ENCODE results near the gene MPV17L2.

DNA sequence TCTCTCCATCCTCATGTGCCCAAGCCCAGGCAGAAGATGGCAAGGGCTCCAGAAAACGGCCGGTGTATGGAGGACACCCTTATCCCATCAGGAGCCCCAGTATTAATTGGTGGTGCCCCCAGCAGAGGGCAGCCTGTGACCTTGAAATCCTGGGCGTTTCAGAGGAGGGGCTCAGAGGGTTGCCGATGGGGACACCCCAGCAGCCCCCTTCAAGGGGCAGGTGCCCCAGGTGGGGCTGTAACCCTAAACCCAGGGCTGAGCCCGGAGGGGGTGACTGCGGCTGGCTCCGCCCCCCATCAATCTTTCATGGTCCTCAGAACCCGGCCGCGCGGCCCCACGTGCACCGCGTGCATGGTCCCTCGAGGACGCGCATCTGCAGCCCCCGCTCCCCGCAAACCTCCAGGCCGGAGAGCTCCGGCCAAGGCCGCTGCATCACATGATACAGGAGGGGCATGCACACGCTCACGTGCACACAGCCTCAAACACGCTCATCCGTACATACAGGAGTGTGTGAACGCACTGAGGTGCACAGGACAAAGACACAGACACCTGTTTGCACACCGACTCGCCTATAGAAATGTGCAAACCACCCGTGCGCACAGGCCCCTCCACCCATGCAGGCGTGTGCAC lies 9.9 kb downstream of the MPV17L2 start:
- TF ChIP-seq, protein P1, sequence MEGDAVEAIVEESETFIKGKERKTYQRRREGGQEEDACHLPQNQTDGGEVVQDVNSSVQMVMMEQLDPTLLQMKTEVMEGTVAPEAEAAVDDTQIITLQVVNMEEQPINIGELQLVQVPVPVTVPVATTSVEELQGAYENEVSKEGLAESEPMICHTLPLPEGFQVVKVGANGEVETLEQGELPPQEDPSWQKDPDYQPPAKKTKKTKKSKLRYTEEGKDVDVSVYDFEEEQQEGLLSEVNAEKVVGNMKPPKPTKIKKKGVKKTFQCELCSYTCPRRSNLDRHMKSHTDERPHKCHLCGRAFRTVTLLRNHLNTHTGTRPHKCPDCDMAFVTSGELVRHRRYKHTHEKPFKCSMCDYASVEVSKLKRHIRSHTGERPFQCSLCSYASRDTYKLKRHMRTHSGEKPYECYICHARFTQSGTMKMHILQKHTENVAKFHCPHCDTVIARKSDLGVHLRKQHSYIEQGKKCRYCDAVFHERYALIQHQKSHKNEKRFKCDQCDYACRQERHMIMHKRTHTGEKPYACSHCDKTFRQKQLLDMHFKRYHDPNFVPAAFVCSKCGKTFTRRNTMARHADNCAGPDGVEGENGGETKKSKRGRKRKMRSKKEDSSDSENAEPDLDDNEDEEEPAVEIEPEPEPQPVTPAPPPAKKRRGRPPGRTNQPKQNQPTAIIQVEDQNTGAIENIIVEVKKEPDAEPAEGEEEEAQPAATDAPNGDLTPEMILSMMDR (conservative IDR thresholded peaks at IDR 0.05; ENCODE audit: low read depth, low read length): peak; percentile 49
- TF ChIP-seq NFE2L2 (IDR thresholded peaks at IDR 0.05; ENCODE audit: low read depth, low read length): no peak
- no peak for TF ChIP-seq MAZ (IDR thresholded peaks at IDR 0.05; ENCODE audit: borderline replicate concordance, low read depth, low read length)
- TF ChIP-seq RAD21 (IDR thresholded peaks at IDR 0.05; ENCODE audit: low read length): peak; percentile 57
- peak; percentile 44 for TF ChIP-seq SMC3 (IDR thresholded peaks at IDR 0.05; ENCODE audit: low read depth, low read length)
- no peak for TF ChIP-seq CEBPB (IDR thresholded peaks at IDR 0.05; ENCODE audit: low read depth, low read length)
- no peak for TF ChIP-seq POLR2A (IDR thresholded peaks at IDR 0.05; ENCODE audit: low read depth, low read length)

Measured in IMR-90 (cell line).